Daoy (cell line): Measurements from ENCODE around the gene TEX48. TPM values are rescaled to one million over a fixed set of nuclear protein-coding genes. Genes with fewer than 3 reads are reported as not detected.

Experiments used
- DNase-seq: peaks from one replicate; pipeline ENCODE4 v3.0.0-alpha.2; 2015; ENCODE audit warnings: low read depth
- total RNA-seq: library from RNA; depleted of rRNA; stranded (reverse); fragments of >200 nt; shearing (Covaris generic); gene quantifications from 2 replicates; pipeline ENCODE4 v1.2.3, GENCODE V29; 2014

TEX48 gene
- total RNA-seq, 1 experiment from 2014 or later: not detected

GRCh38 chr9:114666851-114667250 is 15.1 kb downstream of the TEX48 start:
- no peak for DNase-seq

- DNase-seq: no peak
These were observed 15.6 kb downstream of the TEX48 start for GRCh38 chr9:114666401-114666800.

GRCh38 chr9:114664181-114664580 is 17.8 kb downstream of the TEX48 start:
- no peak for DNase-seq

- DNase-seq: peak; percentile 62
These were observed 19.7 kb downstream of the TEX48 start for GRCh38 chr9:114662081-114662989.

- DNase-seq: no peak
These were observed 24.3 kb downstream of the TEX48 start, which contains the start of gene TEX53 for GRCh38 chr9:114657705-114658104. TEX53 (minus strand) TSS chr9:114657805; CDS start chr9:114657774, 31 bp downstream.

- DNase-seq: no peak
These were observed 25.7 kb downstream of the TEX48 start for GRCh38 chr9:114656301-114656700.

- peak; percentile 52 for DNase-seq
These were observed 26.3 kb downstream of the TEX48 start for GRCh38 chr9:114655689-114656088.

- DNase-seq: peak; percentile 82
These were observed 28.3 kb downstream of the TEX48 start for GRCh38 chr9:114653556-114654159.

- DNase-seq: no peak
These were observed 29.0 kb downstream of the TEX48 start for GRCh38 chr9:114652776-114653555.

- DNase-seq: no peak
These were observed 38.1 kb downstream of the TEX48 start for GRCh38 chr9:114643896-114644295.

- no peak for DNase-seq
These were observed 39.0 kb downstream of the TEX48 start for GRCh38 chr9:114643001-114643400.

- DNase-seq: no peak
These were observed 40.0 kb downstream of the TEX48 start for GRCh38 chr9:114641967-114642366.

GRCh38 chr9:114638404-114638803 is 43.6 kb downstream of the TEX48 start:
- no peak for DNase-seq

- DNase-seq: no peak
These were observed 47.6 kb downstream of the TEX48 start for GRCh38 chr9:114634387-114634786.

GRCh38 chr9:114633438-114634089 is 48.4 kb downstream of the TEX48 start:
- peak; percentile 61 for DNase-seq

GRCh38 chr9:114631166-114631565 is 50.8 kb downstream of the TEX48 start:
- DNase-seq: no peak

- no peak for DNase-seq
These were observed 52.4 kb downstream of the TEX48 start for GRCh38 chr9:114629563-114630090.

- DNase-seq: no peak
These were observed 54.4 kb downstream of the TEX48 start for GRCh38 chr9:114627553-114627952.

- no peak for DNase-seq
These were observed 55.5 kb downstream of the TEX48 start for GRCh38 chr9:114626415-114627020.

GRCh38 chr9:114624677-114625076 is 57.3 kb downstream of the TEX48 start:
- no peak for DNase-seq
